ENCODE data around the gene ATP9A.

- TF ChIP-seq CTCF (IDR thresholded peaks at IDR 0.05; ENCODE audit: extremely low read depth in 1 of 2, insufficient read depth in 1 of 2, low read depth in 1 of 2, low read length in 2 of 2): no peak
- TF ChIP-seq EZH2 (IDR thresholded peaks at IDR 0.05; ENCODE audit: borderline replicate concordance, low read depth, low read length, severe bottlenecking): no peak
- TF ChIP-seq MAX (IDR thresholded peaks at IDR 0.05; ENCODE audit: insufficient read depth, insufficient read length): no peak
Observed at GRCh38 chr20:51711426-51711825, 56.8 kb downstream of the ATP9A start.
